H1 (cell line): Measurements from ENCODE around the gene SMG1. TPM values are rescaled to one million over a fixed set of nuclear protein-coding genes. Genes with fewer than 3 reads are reported as not detected.
"Not testable (repeated sequence)": the region's sequence is repeated elsewhere in the genome, so short reads cannot be mapped to it uniquely, and the experiment has no call there.

Experiments
- CTCF ChIA-PET: fragments of 300-600 bp; sonication (Branson Sonifier 250); formaldehyde crosslinking; loops from one replicate; lab custom pipeline; 2021; ENCODE audit not compliant: partially characterized antibody; lab: Charles Lee
- POLR2A ChIA-PET: fragments of 300-600 bp; sonication (Branson Sonifier 250); formaldehyde crosslinking; loops from one replicate; lab custom pipeline; 2021; ENCODE audit warnings: inconsistent platforms; ENCODE audit not compliant: partially characterized antibody; lab: Charles Lee
- DNase-seq, 2 experiments: peaks; one replicate each; pipeline versions ENCODE4 v3.0.0 to v3.0.0-alpha.2; 2010 to 2022; ENCODE audit warnings: low spot score in 2 of 2, low read depth in 1 of 2, mixed read lengths in 1 of 2
- FAIRE-seq: peaks from 2 replicates; lab custom pipeline; 2011; peaks lifted over from hg19 to GRCh38; lab: Jason Lieb, UNC
- H2AFZ ChIP-seq: 2 replicates; pipeline ENCODE4 v1.8.1; 2012; ENCODE audit warnings: low read length, inconsistent platforms
- H2AK5ac ChIP-seq: 2 replicates; pipeline ENCODE4 v1.6.1; 2013; ENCODE audit warnings: low read depth, low read length
- H2BK120ac ChIP-seq: replicated peaks from 2 replicates; pipeline ENCODE3; 2013; ENCODE audit warnings: low read depth, low read length, inconsistent platforms
- H2BK12ac ChIP-seq: 2 replicates; pipeline ENCODE4 v1.6.1; 2013; ENCODE audit warnings: low read depth, low read length
- H2BK15ac ChIP-seq: 2 replicates; pipeline ENCODE4 v1.6.1; 2013; ENCODE audit warnings: low read length
- H2BK20ac ChIP-seq: 2 replicates; pipeline ENCODE4 v1.6.1; 2013; ENCODE audit warnings: low read length
- H2BK5ac ChIP-seq: 2 replicates; pipeline ENCODE4 v1.6.1; 2013; ENCODE audit warnings: low read depth, low read length
- H3K14ac ChIP-seq: 2 replicates; pipeline ENCODE4 v1.6.1; 2013; ENCODE audit warnings: inconsistent platforms; ENCODE audit not compliant: insufficient read length
- H3K18ac ChIP-seq: 2 replicates; pipeline ENCODE4 v1.6.1; 2013; ENCODE audit warnings: low read length; ENCODE audit errors: extremely low read depth
- H3K23ac ChIP-seq: 2 replicates; pipeline ENCODE4 v1.6.1; 2013; ENCODE audit warnings: inconsistent platforms; ENCODE audit not compliant: insufficient read length
- H3K23me2 ChIP-seq: 2 replicates; pipeline ENCODE4 v1.6.1; 2013; ENCODE audit warnings: low read depth, low read length
- H3K27ac ChIP-seq: 2 replicates; pipeline ENCODE4 v1.6.1; 2011; ENCODE audit warnings: low read depth, low read length, inconsistent platforms
- H3K27me3 ChIP-seq, 4 experiments: replicated peaks in 1 of 4; 1 replicate in 1 of 4; 2 replicates in 3 of 4; pipeline versions ENCODE4 v1.6.1 to v1.8.1; 2011 to 2013; ENCODE audit warnings: low read length in 3 of 4, mild to moderate bottlenecking in 3 of 4, inconsistent platforms in 2 of 4, mixed read lengths in 2 of 4, moderate library complexity in 1 of 4; ENCODE audit not compliant: control insufficient read depth in 3 of 4, insufficient read depth in 3 of 4; ENCODE audit errors: extremely low read depth in 1 of 4
- H3K36me3 ChIP-seq, 4 experiments: 2 replicates each; pipeline versions ENCODE4 v1.6.1 to v1.8.1; 2011 to 2013; ENCODE audit warnings: mild to moderate bottlenecking in 4 of 4, low read length in 3 of 4, moderate library complexity in 2 of 4, control low read depth in 1 of 4, inconsistent platforms in 1 of 4; ENCODE audit not compliant: insufficient read depth in 4 of 4, control insufficient read depth in 2 of 4
- H3K4ac ChIP-seq: replicated peaks from 2 replicates; pipeline ENCODE3; 2013; ENCODE audit warnings: low read length, low read depth, mixed read lengths, inconsistent platforms; ENCODE audit not compliant: insufficient read length
- H3K4me1 ChIP-seq, 4 experiments: replicated peaks in 1 of 4; 1 replicate in 1 of 4; 2 replicates in 3 of 4; pipeline versions ENCODE4 v1.6.1 to v1.8.1; 2011 to 2013; ENCODE audit warnings: low read length in 3 of 4, inconsistent platforms in 2 of 4, mixed read lengths in 1 of 4; ENCODE audit not compliant: insufficient read depth in 4 of 4, control insufficient read depth in 3 of 4
- H3K4me2 ChIP-seq, 2 experiments: 2 replicates each; pipeline versions ENCODE4 v1.6.1 to v1.8.1; 2011 to 2013; ENCODE audit warnings: low read depth in 2 of 2, low read length in 2 of 2, control low read depth in 1 of 2, inconsistent platforms in 1 of 2, mild to moderate bottlenecking in 1 of 2; ENCODE audit not compliant: insufficient read depth in 1 of 2
- H3K4me3 ChIP-seq, 4 experiments: fragments of 200-600, 300-600 bp in 1 of 4; sonication (generic), shearing (Covaris generic), sonication (Bioruptor Twin) in 1 of 4; 2 replicates each; pipeline versions ENCODE4 v1.5.1 to v1.8.1; 2011 to 2016; ENCODE audit warnings: low read length in 4 of 4, low read depth in 3 of 4, control low read depth in 2 of 4, inconsistent platforms in 2 of 4, mild to moderate bottlenecking in 2 of 4, mixed read lengths in 1 of 4, moderate library complexity in 1 of 4; ENCODE audit not compliant: insufficient read depth in 2 of 4; ENCODE audit errors: extremely low read depth in 1 of 4
- H3K56ac ChIP-seq: replicated peaks from 2 replicates; pipeline ENCODE3; 2013; ENCODE audit warnings: low read depth, mild to moderate bottlenecking, mixed read lengths, low read length, inconsistent platforms; ENCODE audit not compliant: insufficient read length
- H3K79me1 ChIP-seq: 2 replicates; pipeline ENCODE4 v1.6.1; 2013; ENCODE audit warnings: low read depth, low read length, control low read depth
- H3K79me2 ChIP-seq, 2 experiments: 2 replicates each; pipeline versions ENCODE4 v1.6.1 to v1.8.1; 2012 to 2013; ENCODE audit warnings: low read length in 2 of 2, mild to moderate bottlenecking in 2 of 2, inconsistent platforms in 1 of 2; ENCODE audit not compliant: insufficient read depth in 2 of 2, control insufficient read depth in 1 of 2
- H3K9ac ChIP-seq, 4 experiments: replicated peaks in 1 of 4; 1 replicate in 1 of 4; 2 replicates in 3 of 4; pipeline versions ENCODE4 v1.6.1 to v1.8.1; 2011 to 2013; ENCODE audit warnings: low read depth in 3 of 4, low read length in 3 of 4, control low read depth in 2 of 4, mild to moderate bottlenecking in 2 of 4, moderate library complexity in 2 of 4, inconsistent platforms in 1 of 4; ENCODE audit errors: extremely low read depth in 1 of 4
- H3K9me3 ChIP-seq, 2 experiments: 2 replicates each; pipeline versions ENCODE4 v1.6.1 to v1.8.1; 2012 to 2013; ENCODE audit warnings: mild to moderate bottlenecking in 2 of 2, moderate library complexity in 2 of 2, control low read depth in 1 of 2, inconsistent platforms in 1 of 2, low read depth in 1 of 2, low read length in 1 of 2, mixed read lengths in 1 of 2; ENCODE audit not compliant: insufficient read depth in 2 of 2
- H4K20me1 ChIP-seq, 2 experiments: replicated peaks in 1 of 2; 2 replicates each; pipeline versions ENCODE3 to v1.8.1; 2011 to 2013; ENCODE audit warnings: inconsistent platforms in 2 of 2, low read length in 2 of 2, mild to moderate bottlenecking in 1 of 2; ENCODE audit not compliant: insufficient read depth in 2 of 2, control insufficient read depth in 1 of 2
- H4K5ac ChIP-seq: 2 replicates; pipeline ENCODE4 v1.6.1; 2013; ENCODE audit warnings: low read length, low read depth, mixed read lengths, inconsistent platforms; ENCODE audit not compliant: insufficient read length
- H4K8ac ChIP-seq: 2 replicates; pipeline ENCODE4 v1.8.0; 2013; ENCODE audit warnings: mild to moderate bottlenecking, moderate library complexity, low read length, inconsistent platforms; ENCODE audit not compliant: insufficient read depth; ENCODE audit errors: extremely low read depth
- H4K91ac ChIP-seq: replicated peaks from 2 replicates; pipeline ENCODE3; 2013; ENCODE audit warnings: low read length, mixed read lengths, inconsistent platforms; ENCODE audit not compliant: insufficient read length
- WGBS, 2 experiments: shearing (Covaris generic) in 1 of 2; methylation state at CpG; one replicate each; pipeline versions ENCODE4 v1.1.6 to v1.1.7; 2013 to 2015; ENCODE audit warnings: low lambda C conversion rate in 2 of 2, mixed read lengths in 2 of 2, inconsistent platforms in 1 of 2, low coverage in 1 of 2, missing lambda C conversion rate in 1 of 2; ENCODE audit not compliant: insufficient replicate concordance in 2 of 2, insufficient coverage in 1 of 2, insufficient read length in 1 of 2; ENCODE audit errors: extremely low coverage in 1 of 2, missing lambda C conversion rate in 1 of 2; 5-methylcytosine and 5-hydroxymethylcytosine counted together
- polyA plus RNA-seq, 7 experiments: library from polyadenylated mRNA; depleted of rRNA in 3 of 7; stranded (reverse) in 5 of 7; unstranded in 2 of 7; fragments of >200 nt in 5 of 7; fragments of 200-250 nt in 2 of 7; gene quantifications; 1 replicate in 5 of 7; 2 replicates in 1 of 7; 4 replicates in 1 of 7; pipeline versions ENCODE4 v1.2.1 to v1.2.3, GENCODE V29; 2011 to 2013; ENCODE audit warnings: missing spikeins in 2 of 7, mixed read lengths in 2 of 7
- total RNA-seq: library from RNA; stranded (reverse); fragmentation: NEBNext Ultra II Directional; extraction: Animal tissue kit (Norgen Biotek cat#: 25700); gene quantifications from 2 replicates; pipeline ENCODE4 v1.2.1, GENCODE V29; 2021

Gene SMG1
- total and polyA plus RNA-seq, 2 of the 8 experiments (the other 6 are each of a cell fraction or from before 2014, with no cell fraction given): 14.9 to 90.6 TPM

DNA sequence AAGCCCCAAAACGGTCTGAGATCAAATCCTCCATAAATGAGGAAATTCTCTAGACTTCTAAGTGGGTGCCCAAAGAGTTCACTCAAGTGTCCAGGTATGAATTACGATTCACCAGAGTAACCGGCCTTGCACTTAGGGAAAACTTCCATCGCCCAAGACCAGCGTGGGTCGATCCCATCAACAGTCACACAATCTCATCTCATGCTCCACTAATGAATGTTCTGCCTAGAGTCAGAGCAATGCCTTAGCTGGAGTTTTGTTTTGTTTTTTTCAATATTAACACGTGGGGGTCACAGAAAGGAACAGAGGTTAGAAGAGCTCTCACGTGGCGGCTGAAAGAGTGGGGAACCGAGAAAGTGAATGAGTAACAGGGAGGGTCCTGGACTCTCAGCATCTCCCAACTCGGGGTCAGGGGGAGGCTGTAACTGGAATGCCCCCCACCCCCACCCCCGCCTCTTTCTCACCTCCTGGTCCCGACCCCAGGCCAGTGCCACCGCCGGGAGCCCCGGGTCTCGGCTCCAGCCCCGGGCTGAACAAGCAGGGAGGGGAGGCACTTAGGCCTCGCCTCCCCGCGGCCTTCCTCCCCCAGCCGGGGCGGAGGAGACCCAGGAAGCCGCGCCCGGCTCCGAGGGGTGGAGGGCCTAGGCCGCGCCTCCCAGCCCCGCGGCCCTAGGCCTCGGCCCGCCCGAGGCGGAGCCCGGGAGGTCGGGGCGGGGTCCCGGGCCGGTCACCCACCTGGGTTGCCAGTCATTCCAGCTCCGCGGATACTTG, 808 bp downstream of the SMG1 start:
- H4K5ac ChIP-seq, H2BK12ac ChIP-seq, H2AFZ ChIP-seq, H2BK20ac ChIP-seq, H4K8ac ChIP-seq, H3K14ac ChIP-seq, H2BK15ac ChIP-seq, H2BK5ac ChIP-seq, CTCF ChIA-PET, H3K79me1 ChIP-seq, H4K91ac ChIP-seq, H3K23ac ChIP-seq, H3K36me3 ChIP-seq, FAIRE-seq, DNase-seq, H3K27me3 ChIP-seq, H2AK5ac ChIP-seq, H2BK120ac ChIP-seq, H3K4me1 ChIP-seq, H3K9me3 ChIP-seq, H3K56ac ChIP-seq, H3K4ac ChIP-seq, H3K23me2 ChIP-seq, H4K20me1 ChIP-seq: not testable (repeated sequence)
- peaks cover 25 to 50% of the 10 kb centered on the region in 2 experiments for H3K79me2 ChIP-seq
- H3K18ac ChIP-seq: peak overlapping the region; percentile 48; the same call in 1 of the 2 replicates
- peak overlapping the region; percentile 40 to 92 (median 69) for H3K9ac ChIP-seq
- peak overlapping the region; percentile 71 to 93 (median 90) for H3K4me3 ChIP-seq
- POLR2A ChIA-PET: interaction anchor here (0.6 to 2.8 kb wide), 9 partner anchors 8 to 1813 kb away, joined by 3 to 11 read pairs (median 4); partner anchors contain the start of genes ARL6IP1 and RPS15A
- WGBS, 2 experiments: 0% methylated on average over 23 of the region's 42 CpGs; no CpG with 5 or more reads in 1 of the 2 experiments
- peak overlapping the region; percentile 70 to 71 for H3K4me2 ChIP-seq
- H3K27ac ChIP-seq: peak overlapping the region; percentile 42; the same call in 1 of the 2 replicates
